ENCODE measurements around the gene SAP30BP. TPM values are rescaled to one million over a fixed set of nuclear protein-coding genes. Genes with fewer than 3 reads are reported as not detected.

Gene SAP30BP
- total and polyA plus RNA-seq, 2 of the 13 experiments (the other 11 are each of a cell fraction or from before 2014, with no cell fraction given) = 67.7 to 99.4 TPM

- Histone ChIP-seq H3K79me2 (ENCODE audit: insufficient read depth, low read length) (peaks cover 6% of the 10 kb centered on the region), H3K9ac (ENCODE audit: insufficient read depth, low read depth, low read length) (0 out of 2 replicates have a peak overlapping the region, but pooled peaks have one; percentile 80), H4K20me1 (ENCODE audit: insufficient read depth, low read length) (no peaks in the 10 kb centered on the region), H3K27me3 (ENCODE audit: control insufficient read depth in 1 of 2, insufficient read depth in 2 of 2, low read length in 2 of 2) (no peaks in the 10 kb centered on the region), H2AFZ (ENCODE audit: low read length) (no peak overlapping the region), H3K4me1 (ENCODE audit: insufficient read depth, low read length) (peaks cover 25% of the 10 kb centered on the region), H3K4me2 (ENCODE audit: low read depth, low read length) (no peak overlapping the region), H3K9me3 (ENCODE audit: low read length) (no peaks in the 10 kb centered on the region), H3K27ac (ENCODE audit: extremely low read length, insufficient read depth, low read length) (no peak overlapping the region), H3K36me3 (replicated peaks in 1 of 2; ENCODE audit: control insufficient read depth in 1 of 2, insufficient read depth in 2 of 2, low read length in 2 of 2) (peaks cover 20 to 36% of the 10 kb centered on the region in 2 experiments), H3K4me3 (replicated peaks in 1 of 3; ENCODE audit: insufficient read depth in 1 of 3, low read depth in 2 of 3, low read length in 3 of 3) (no peak overlapping the region)
- intact Hi-C loops (cut with micrococcal nuclease; ENCODE audit: unreplicated experiment) (no loop called here), in situ Hi-C loops (cut with HindIII; ENCODE audit: extremely low pct_ligation_motif_present, low pct_unique_long_range_greater_than_20kb) (no loop called here)
- ChIA-PET CTCF (ENCODE audit: low intra/inter-chr PET ratio, low total read pairs) (no interaction called here), POLR2A (no interaction called here)
- FAIRE-seq (no peak), DNase-seq (ENCODE audit: low spot score) (no peak), ATAC-seq (no peak)
- BruUV-seq (replicated peaks) = no TSS peak
- TF ChIP-seq ZNF687 (CRISPR knock-in tag; IDR thresholded peaks at IDR 0.05) (no peak), ZNF18 (CRISPR knock-in tag; IDR thresholded peaks at IDR 0.05; ENCODE audit: insufficient replicate concordance) (no peak), CBX1 (IDR thresholded peaks at IDR 0.05; ENCODE audit: low read depth) (no peak), NR2F6 (IDR thresholded peaks at IDR 0.05) (no peak), NR2F6 (CRISPR knock-in tag; IDR thresholded peaks at IDR 0.05) (no peak), MXD3 (CRISPR knock-in tag; IDR thresholded peaks at IDR 0.05) (no peak), STAT5B (CRISPR knock-in tag; IDR thresholded peaks at IDR 0.05) (no peak), CREM (IDR thresholded peaks at IDR 0.05) (no peak), CREM (CRISPR knock-in tag; IDR thresholded peaks at IDR 0.05) (no peak), GLI4 (CRISPR knock-in tag; IDR thresholded peaks at IDR 0.05; ENCODE audit: borderline replicate concordance) (no peak)
- 98% methylated on average over 7 of the region's 7 CpGs for WGBS (ENCODE audit: low lambda C conversion rate)
Observed at GRCh38 chr17:75647921-75648320, 19.2 kb upstream of the SAP30BP start.
